ENCODE results near the gene ST6GAL2. TPM values are rescaled to one million over a fixed set of nuclear protein-coding genes. Genes with fewer than 3 reads are reported as not detected.

Gene ST6GAL2
- total RNA-seq, 1 experiment from 2014 or later = 11.0 TPM

- CTCF ChIA-PET = interaction anchor here (1.9 kb wide), 1 partner anchor 16 kb away, joined by 6 read pairs; no protein-coding TSS in a partner anchor
- TF ChIP-seq USF1 (CRISPR knock-in tag; IDR thresholded peaks at IDR 0.05) = no peak
- TF ChIP-seq PRRX2 (CRISPR knock-in tag; IDR thresholded peaks at IDR 0.05) = no peak
- TF ChIP-seq NR2C2 (CRISPR knock-in tag; IDR thresholded peaks at IDR 0.05) = no peak
- TF ChIP-seq MXD4 (CRISPR knock-in tag; IDR thresholded peaks at IDR 0.05; ENCODE audit: borderline replicate concordance) = no peak
- TF ChIP-seq TP53 (CRISPR knock-in tag; IDR thresholded peaks at IDR 0.05) = no peak
- no peak for TF ChIP-seq ELF4 (CRISPR knock-in tag; IDR thresholded peaks at IDR 0.05; ENCODE audit: low read depth)
- TF ChIP-seq SMAD4 (CRISPR knock-in tag; IDR thresholded peaks at IDR 0.05) = no peak
- TF ChIP-seq TCF7 (CRISPR knock-in tag; IDR thresholded peaks at IDR 0.05; ENCODE audit: low read depth) = no peak
- TF ChIP-seq, protein P1, sequence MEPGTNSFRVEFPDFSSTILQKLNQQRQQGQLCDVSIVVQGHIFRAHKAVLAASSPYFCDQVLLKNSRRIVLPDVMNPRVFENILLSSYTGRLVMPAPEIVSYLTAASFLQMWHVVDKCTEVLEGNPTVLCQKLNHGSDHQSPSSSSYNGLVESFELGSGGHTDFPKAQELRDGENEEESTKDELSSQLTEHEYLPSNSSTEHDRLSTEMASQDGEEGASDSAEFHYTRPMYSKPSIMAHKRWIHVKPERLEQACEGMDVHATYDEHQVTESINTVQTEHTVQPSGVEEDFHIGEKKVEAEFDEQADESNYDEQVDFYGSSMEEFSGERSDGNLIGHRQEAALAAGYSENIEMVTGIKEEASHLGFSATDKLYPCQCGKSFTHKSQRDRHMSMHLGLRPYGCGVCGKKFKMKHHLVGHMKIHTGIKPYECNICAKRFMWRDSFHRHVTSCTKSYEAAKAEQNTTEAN (CRISPR knock-in tag; IDR thresholded peaks at IDR 0.05) = no peak
- TF ChIP-seq, protein P2, sequence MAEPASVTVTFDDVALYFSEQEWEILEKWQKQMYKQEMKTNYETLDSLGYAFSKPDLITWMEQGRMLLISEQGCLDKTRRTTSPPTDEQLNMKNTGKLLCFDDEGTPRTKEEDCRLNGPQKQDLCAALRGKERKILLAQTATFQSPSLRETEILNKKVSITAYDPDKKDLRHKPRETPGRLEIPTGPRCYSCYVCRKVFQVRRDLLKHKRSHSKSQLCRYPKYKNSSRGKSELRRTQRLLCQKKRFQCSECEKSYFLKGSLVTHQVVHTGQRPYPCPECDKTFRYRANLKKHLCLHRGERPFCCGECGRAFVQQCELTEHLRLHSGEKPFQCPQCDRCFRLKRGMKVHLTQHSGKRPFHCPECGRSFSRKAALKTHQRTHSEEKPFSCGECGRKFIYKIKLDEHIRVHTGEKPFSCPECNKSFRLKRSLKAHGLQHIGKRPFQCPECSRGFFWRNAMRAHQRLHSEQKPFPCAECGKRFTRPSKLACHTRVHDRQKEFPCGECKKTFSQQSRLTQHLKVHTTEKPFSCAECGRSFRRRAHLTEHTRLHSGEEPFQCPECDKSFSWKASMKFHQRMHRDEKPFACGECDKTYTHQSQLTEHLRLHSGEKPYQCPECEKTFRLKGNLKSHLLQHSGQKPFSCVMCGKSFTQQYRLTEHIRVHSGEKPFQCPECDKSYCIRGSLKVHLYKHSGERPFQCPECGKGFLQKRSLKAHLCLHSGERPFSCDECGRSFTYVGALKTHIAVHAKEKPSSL (CRISPR knock-in tag; conservative IDR thresholded peaks at IDR 0.05) = no peak
- no peak for TF ChIP-seq ZNF416 (CRISPR knock-in tag; IDR thresholded peaks at IDR 0.05)
- no peak for TF ChIP-seq FOXK1 (CRISPR knock-in tag; IDR thresholded peaks at IDR 0.05)
- no peak for TF ChIP-seq ZMAT4 (CRISPR knock-in tag; IDR thresholded peaks at IDR 0.05)
- TF ChIP-seq AR (CRISPR knock-in tag; IDR thresholded peaks at IDR 0.05) = no peak
- no peak for TF ChIP-seq FOXP4 (CRISPR knock-in tag; IDR thresholded peaks at IDR 0.05)
- no peak for TF ChIP-seq ARID4B (CRISPR knock-in tag; IDR thresholded peaks at IDR 0.05; ENCODE audit: borderline replicate concordance)
- TF ChIP-seq, protein P3, sequence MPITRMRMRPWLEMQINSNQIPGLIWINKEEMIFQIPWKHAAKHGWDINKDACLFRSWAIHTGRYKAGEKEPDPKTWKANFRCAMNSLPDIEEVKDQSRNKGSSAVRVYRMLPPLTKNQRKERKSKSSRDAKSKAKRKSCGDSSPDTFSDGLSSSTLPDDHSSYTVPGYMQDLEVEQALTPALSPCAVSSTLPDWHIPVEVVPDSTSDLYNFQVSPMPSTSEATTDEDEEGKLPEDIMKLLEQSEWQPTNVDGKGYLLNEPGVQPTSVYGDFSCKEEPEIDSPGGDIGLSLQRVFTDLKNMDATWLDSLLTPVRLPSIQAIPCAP (CRISPR knock-in tag; IDR thresholded peaks at IDR 0.05) = no peak
- TF ChIP-seq SMAD3 (CRISPR knock-in tag; IDR thresholded peaks at IDR 0.05; ENCODE audit: borderline replicate concordance) = no peak
- TF ChIP-seq ZNF263 (CRISPR knock-in tag; IDR thresholded peaks at IDR 0.05; ENCODE audit: low read depth) = no peak
- POLR2A ChIA-PET = no interaction called here
- Mint-ChIP-seq H3K27ac (no peak overlapping the region; the same call in 1 of the 2 replicates), H3K27me3 (ENCODE audit: low read depth) (peaks cover 33% of the 10 kb centered on the region), H3K9me3 (no peaks in the 10 kb centered on the region), H3K36me3 (no peaks in the 10 kb centered on the region), H3K4me3 (peak overlapping the region; percentile 83), H3K4me1 (peaks cover 43% of the 10 kb centered on the region)
- ATAC-seq (no peak; the same call in 1 of the 2 replicates), DNase-seq (ENCODE audit: low spot score) (no peak)
These were observed 638 bp downstream of the ST6GAL2 start for GRCh38 chr2:106885329-106885728.

Data from WTC11 (cell line).